ACC112 (cell line): Measurements from ENCODE around the gene SESN2.

Experiments
- H2AFZ ChIP-seq: fragments of 200-600 bp; sonication (generic); one replicate; pipeline ENCODE4 v1.6.0; 2017; ENCODE audit warnings: antibody characterized with exemption, low read length; ENCODE audit not compliant: unreplicated experiment
- H3K27ac ChIP-seq: fragments of 200-600 bp; sonication (generic); 2 replicates; pipeline ENCODE4 v1.5.1; 2014; ENCODE audit warnings: low read depth, mild to moderate bottlenecking, antibody characterized with exemption, low read length, moderate library complexity
- H3K27me3 ChIP-seq: fragments of 200-600 bp; sonication (generic); 2 replicates; pipeline ENCODE4 v1.6.1; 2014; ENCODE audit warnings: mild to moderate bottlenecking, antibody characterized with exemption, low read length, moderate library complexity, mixed read lengths; ENCODE audit not compliant: insufficient read depth
- H3K36me3 ChIP-seq: fragments of 200-600 bp; sonication (generic); 2 replicates; pipeline ENCODE4 v1.6.1; 2016; ENCODE audit warnings: mild to moderate bottlenecking, antibody characterized with exemption, low read length, moderate library complexity, mixed read lengths; ENCODE audit not compliant: insufficient read depth
- H3K4me1 ChIP-seq: fragments of 200-600 bp; sonication (generic); one replicate; pipeline ENCODE4 v1.6.1; 2016; ENCODE audit warnings: low read length, mixed read lengths; ENCODE audit not compliant: insufficient read depth, unreplicated experiment, control insufficient read depth
- H3K4me3 ChIP-seq: fragments of 200-600 bp; sonication (generic); 2 replicates; pipeline ENCODE4 v1.5.1; 2014; ENCODE audit warnings: mild to moderate bottlenecking, low read depth, low read length
- H3K79me2 ChIP-seq: fragments of 200-600 bp; sonication (generic); one replicate; pipeline ENCODE4 v1.6.0; 2016; ENCODE audit warnings: low read length; ENCODE audit not compliant: control insufficient read depth, unreplicated experiment, insufficient read depth

SESN2 gene

GRCh38 chr1:28249866-28250295, 9.4 kb upstream of the SESN2 start:
- Histone ChIP-seq H3K36me3 (no peaks in the 10 kb centered on the region), H3K79me2 (no peaks in the 10 kb centered on the region), H3K4me3 (no peak overlapping the region), H2AFZ (no peak overlapping the region), H3K27me3 (no peaks in the 10 kb centered on the region), H3K27ac (no peak overlapping the region; the same call in 1 of the 2 replicates), H3K4me1 (peaks cover 29% of the 10 kb centered on the region)

- no peaks in the 10 kb centered on the region for H3K36me3 ChIP-seq
- peaks cover 14% of the 10 kb centered on the region for H3K4me1 ChIP-seq
- no peak overlapping the region for H3K27ac ChIP-seq
- H3K27me3 ChIP-seq: no peaks in the 10 kb centered on the region
- H3K4me3 ChIP-seq: no peak overlapping the region
- H3K79me2 ChIP-seq: peaks cover 16% of the 10 kb centered on the region
- H2AFZ ChIP-seq: no peak overlapping the region
These were observed 3.0 kb upstream of the SESN2 start for GRCh38 chr1:28256197-28256827.

GRCh38 chr1:28257736-28258135, 1.6 kb upstream of the SESN2 start:
- Histone ChIP-seq H3K36me3 (no peaks in the 10 kb centered on the region), H3K27ac (no peak overlapping the region), H3K4me1 (peaks cover 20% of the 10 kb centered on the region), H2AFZ (no peak overlapping the region), H3K27me3 (no peaks in the 10 kb centered on the region), H3K79me2 (peaks cover 28% of the 10 kb centered on the region), H3K4me3 (no peak overlapping the region)

- Histone ChIP-seq H3K27ac (peak overlapping the region; percentile 67), H2AFZ (peak overlapping the region; percentile 50), H3K4me3 (peak overlapping the region; percentile 15; the same call in 1 of the 2 replicates)
These were observed 578 bp upstream of the SESN2 start for GRCh38 chr1:28258628-28259251.

GRCh38 chr1:28259934-28260802, 850 bp downstream of the SESN2 start:
- Histone ChIP-seq H3K79me2 (peaks cover 47% of the 10 kb centered on the region), H3K27ac (peak overlapping the region; percentile 41; the same call in 1 of the 2 replicates), H2AFZ (peak overlapping the region; percentile 69), H3K4me1 (peaks cover 20% of the 10 kb centered on the region), H3K36me3 (no peaks in the 10 kb centered on the region), H3K27me3 (no peaks in the 10 kb centered on the region), H3K4me3 (peak overlapping the region; percentile 94)

More at GRCh38 chr1:28258628-28259251, 578 bp upstream of the SESN2 start:
- Histone ChIP-seq H3K36me3 (no peaks in the 10 kb centered on the region), H3K79me2 (peaks cover 38% of the 10 kb centered on the region), H3K27me3 (no peaks in the 10 kb centered on the region), H3K4me1 (peaks cover 20% of the 10 kb centered on the region)

GRCh38 chr1:28260803-28261174, 1.5 kb downstream of the SESN2 start:
- peaks cover 50% of the 10 kb centered on the region for H3K79me2 ChIP-seq
- no peaks in the 10 kb centered on the region for H3K27me3 ChIP-seq
- no peaks in the 10 kb centered on the region for H3K36me3 ChIP-seq
- peak overlapping the region; percentile 69 for H2AFZ ChIP-seq
- peaks cover 20% of the 10 kb centered on the region for H3K4me1 ChIP-seq
- H3K4me3 ChIP-seq: peak overlapping the region; percentile 94
- H3K27ac ChIP-seq: no peak overlapping the region

- Histone ChIP-seq H3K27me3 (no peaks in the 10 kb centered on the region), H3K27ac (no peak overlapping the region), H2AFZ (no peak overlapping the region), H3K79me2 (peaks cover 72% of the 10 kb centered on the region), H3K4me3 (no peak overlapping the region), H3K36me3 (no peaks in the 10 kb centered on the region), H3K4me1 (peaks cover 12% of the 10 kb centered on the region)
These were observed 5.6 kb downstream of the SESN2 start for GRCh38 chr1:28264897-28265296.

GRCh38 chr1:28265577-28265976, 6.3 kb downstream of the SESN2 start:
- no peak overlapping the region for H2AFZ ChIP-seq
- H3K36me3 ChIP-seq: no peaks in the 10 kb centered on the region
- H3K79me2 ChIP-seq: peaks cover 66% of the 10 kb centered on the region
- H3K4me1 ChIP-seq: peaks cover 12% of the 10 kb centered on the region
- no peaks in the 10 kb centered on the region for H3K27me3 ChIP-seq
- H3K4me3 ChIP-seq: no peak overlapping the region
- H3K27ac ChIP-seq: no peak overlapping the region

GRCh38 chr1:28266920-28267322, 7.6 kb downstream of the SESN2 start:
- Histone ChIP-seq H3K79me2 (peaks cover 54% of the 10 kb centered on the region), H3K36me3 (no peaks in the 10 kb centered on the region), H2AFZ (no peak overlapping the region), H3K4me1 (peaks cover 3% of the 10 kb centered on the region), H3K27me3 (no peaks in the 10 kb centered on the region), H3K27ac (no peak overlapping the region), H3K4me3 (no peak overlapping the region)

- Histone ChIP-seq H3K36me3 (no peaks in the 10 kb centered on the region), H3K27me3 (no peaks in the 10 kb centered on the region), H3K79me2 (peaks cover 48% of the 10 kb centered on the region), H3K4me3 (no peak overlapping the region), H3K4me1 (no peaks in the 10 kb centered on the region), H3K27ac (no peak overlapping the region), H2AFZ (no peak overlapping the region)
These were observed 8.3 kb downstream of the SESN2 start for GRCh38 chr1:28267633-28268032.
